ENCODE results near the gene POPDC2.
"Not testable (repeated sequence)": the region's sequence is repeated elsewhere in the genome, so short reads cannot be mapped to it uniquely, and the experiment has no call there.

Gene POPDC2

DNA sequence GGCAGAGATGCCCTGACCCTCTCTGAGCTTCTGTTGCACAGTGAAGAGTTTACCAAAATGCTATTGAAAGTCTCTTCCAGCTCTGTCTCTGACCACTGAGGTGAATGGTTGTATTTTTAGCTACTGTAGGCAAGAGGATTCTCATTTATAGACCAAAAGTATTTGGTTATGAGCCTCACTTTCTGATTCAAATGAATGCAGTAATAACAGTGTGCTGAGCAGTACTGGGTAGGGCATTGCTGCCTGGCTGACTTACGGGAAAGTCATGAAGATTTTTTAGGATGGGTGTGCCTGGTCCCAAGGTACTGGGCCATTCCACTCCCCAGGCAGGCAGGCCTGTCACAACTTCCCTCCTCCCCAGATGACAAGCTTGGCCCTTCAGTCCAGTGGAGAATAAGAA lies 47.2 kb downstream of the POPDC2 start:
- no peak for DNase-seq (ENCODE audit: low read depth)

- DNase-seq (ENCODE audit: low read depth) = no peak
These were observed 48.7 kb downstream of the POPDC2 start for GRCh38 chr3:119611664-119612063.

- no peak for DNase-seq (ENCODE audit: low read depth)
These were observed 51.1 kb downstream of the POPDC2 start for GRCh38 chr3:119609301-119609700.

DNA sequence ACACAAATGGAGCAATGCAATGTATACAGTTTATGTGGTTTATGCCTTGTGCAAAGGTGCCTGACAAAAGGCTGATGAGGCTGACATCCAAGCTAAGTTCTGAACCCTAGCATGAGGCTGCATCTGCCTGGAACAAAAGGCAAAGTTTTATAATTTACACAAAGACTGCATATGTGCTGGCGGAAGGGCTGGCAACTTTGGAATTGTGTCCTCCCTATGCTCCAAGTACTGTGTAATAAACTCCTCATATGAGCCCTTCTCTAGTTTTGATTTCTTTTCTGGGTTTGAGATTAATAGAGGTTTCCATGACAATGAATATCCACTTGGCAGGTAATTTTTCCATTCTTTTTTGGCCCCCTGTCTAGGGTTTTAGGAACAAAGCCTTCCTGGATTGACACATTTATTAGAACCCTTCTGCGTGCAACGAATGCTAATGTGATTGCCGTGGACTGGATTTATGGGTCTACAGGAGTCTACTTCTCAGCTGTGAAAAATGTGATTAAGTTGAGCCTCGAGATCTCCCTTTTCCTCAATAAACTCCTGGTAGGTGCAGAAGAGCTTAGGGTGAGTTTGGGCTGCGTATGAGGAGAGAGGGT lies 51.9 kb downstream of the POPDC2 start:
- no peak for DNase-seq (ENCODE audit: low read depth)

- DNase-seq (ENCODE audit: low read depth) = no peak
These were observed 55.5 kb downstream of the POPDC2 start for GRCh38 chr3:119604878-119605277.

- no peak for DNase-seq (ENCODE audit: low read depth)
These were observed 57.7 kb downstream of the POPDC2 start for GRCh38 chr3:119602676-119603075.

- DNase-seq (ENCODE audit: low read depth) = no peak
These were observed 59.2 kb downstream of the POPDC2 start for GRCh38 chr3:119601154-119601553.

DNA sequence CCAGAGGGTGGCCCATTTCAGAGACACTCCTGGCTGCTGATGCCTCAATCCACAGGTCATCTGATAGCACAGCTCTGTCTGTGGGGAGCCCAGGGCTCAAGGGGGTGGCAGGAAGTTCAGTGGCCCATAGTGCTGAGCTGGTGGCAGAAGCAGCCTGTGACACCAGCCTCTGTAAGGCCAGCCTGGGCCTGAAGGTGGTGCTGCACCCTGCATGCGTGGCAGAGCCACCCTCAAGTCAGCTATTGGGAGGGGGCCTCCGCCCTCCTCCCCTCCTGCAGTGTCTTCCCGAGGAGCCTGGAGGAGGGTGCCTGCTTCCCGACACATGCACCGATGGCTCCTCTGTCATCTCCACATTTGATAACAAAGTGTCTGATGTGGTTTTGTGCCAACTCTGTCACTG lies 59.7 kb downstream of the POPDC2 start:
- DNase-seq (ENCODE audit: low read depth) = no peak

GRCh38 chr3:119599558-119600174 lies 60.7 kb downstream of the POPDC2 start:
- DNase-seq (ENCODE audit: low read depth) = no peak

- no peak for DNase-seq (ENCODE audit: low read depth)
These were observed 61.8 kb downstream of the POPDC2 start for GRCh38 chr3:119598410-119599098.

DNA sequence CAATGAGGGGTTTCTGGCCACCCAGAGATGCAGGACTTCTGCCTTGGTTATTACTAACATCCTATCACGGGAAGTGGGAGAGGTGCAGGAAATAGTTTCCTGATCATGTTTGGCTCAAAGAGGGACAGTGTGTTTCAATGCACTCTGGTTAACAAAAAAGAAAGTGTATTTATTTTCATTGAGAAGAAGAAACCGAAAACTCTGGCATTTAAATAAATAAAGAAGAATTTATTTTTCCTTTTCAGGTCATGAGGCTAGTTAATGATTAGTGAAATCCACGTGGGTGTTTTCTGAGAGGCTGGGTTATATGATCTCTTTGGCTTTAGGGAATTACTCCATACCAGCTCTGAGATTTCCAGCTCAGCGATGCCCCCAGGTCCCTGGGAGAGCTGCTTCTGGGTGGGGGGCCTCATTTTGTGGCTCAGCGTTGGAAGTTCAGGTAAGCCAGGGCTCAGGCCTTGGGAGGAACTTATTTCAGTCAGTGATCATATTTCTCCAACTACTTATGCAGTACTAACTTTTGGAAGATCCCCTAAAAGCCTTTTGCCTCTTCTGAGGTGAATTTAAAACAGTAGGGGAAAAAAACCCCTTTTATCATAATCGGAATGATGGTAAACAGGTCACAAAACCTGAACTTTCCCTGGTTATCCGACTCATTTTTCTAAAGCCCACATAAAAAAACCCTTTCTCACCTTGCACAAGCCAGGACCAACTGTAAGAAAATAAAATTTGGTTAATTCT lies 62.7 kb downstream of the POPDC2 start, which contains the start of gene PLA1A:
TSS of gene PLA1A (plus strand) at position 338 of the 741 bp plus-strand sequence. CDS start at position 367, 29 bp downstream.
- no peak for DNase-seq (ENCODE audit: low read depth)

- DNase-seq (ENCODE audit: low read depth) = no peak
These were observed 64.0 kb downstream of the POPDC2 start for GRCh38 chr3:119596398-119596797.

GRCh38 chr3:119595639-119596334 lies 64.6 kb downstream of the POPDC2 start:
- DNase-seq (ENCODE audit: low read depth) = no peak

GRCh38 chr3:119594929-119595328 lies 65.5 kb downstream of the POPDC2 start:
- not testable (repeated sequence) for DNase-seq (ENCODE audit: low read depth)

GRCh38 chr3:119594066-119594465 lies 66.3 kb downstream of the POPDC2 start:
- no peak for DNase-seq (ENCODE audit: low read depth)

- no peak for DNase-seq (ENCODE audit: low read depth)
These were observed 67.5 kb downstream of the POPDC2 start for GRCh38 chr3:119592861-119593260.

Data from stimulated activated CD8-positive, alpha-beta memory T cell treated with anti-CD3 and anti-CD28 coated beads, Interleukin-7, amount 100 ng/mL, for 24 hours (primary cell).